ENCODE results near the gene CYB5R3.

- no peak for TF ChIP-seq EZH2 (IDR thresholded peaks at IDR 0.05; ENCODE audit: low read length)
- TF ChIP-seq CTCF (optimal IDR thresholded peaks at IDR 0.05 in 1 of 3, IDR thresholded peaks at IDR 0.05 in 1 of 3, conservative IDR thresholded peaks at IDR 0.05 in 1 of 3; ENCODE audit: extremely low read depth in 1 of 3, insufficient read depth in 2 of 3, low read length in 3 of 3) = no peak
Measured at GRCh38 chr22:42693763-42694683, 44.8 kb upstream of the CYB5R3 start.

Measured in keratinocyte (primary cell).